Fibroblast of skin of right quadriceps (primary cell): ENCODE results near the gene NCAPD2.
A peak's percentile ranks its signal among the peaks of the same experiment; 100 is the strongest.

Source experiments
- DNase-seq: peaks from one replicate; pipeline ENCODE4 v3.0.0-alpha.2; 2013

Gene NCAPD2

GRCh38 chr12:6535960-6536847 lies 42.3 kb downstream of the NCAPD2 start:
- DNase-seq: no peak

GRCh38 chr12:6536894-6537579 lies 43.1 kb downstream of the NCAPD2 start:
- DNase-seq: no peak

GRCh38 chr12:6537580-6538419 lies 43.9 kb downstream of the NCAPD2 start:
- DNase-seq: peak; percentile 76

- DNase-seq: peak; percentile 48
Measured at GRCh38 chr12:6538420-6539313, 44.8 kb downstream of the NCAPD2 start.

- no peak for DNase-seq
Measured at GRCh38 chr12:6539314-6539682, 45.4 kb downstream of the NCAPD2 start.

- no peak for DNase-seq
Measured at GRCh38 chr12:6539707-6540134, 45.8 kb downstream of the NCAPD2 start.

GRCh38 chr12:6540181-6540877 lies 46.4 kb downstream of the NCAPD2 start:
- DNase-seq: peak; percentile 94

- DNase-seq: no peak
Measured at GRCh38 chr12:6541371-6542165, 47.7 kb downstream of the NCAPD2 start.

- DNase-seq: no peak
Measured at GRCh38 chr12:6542209-6543009, 48.5 kb downstream of the NCAPD2 start.

- no peak for DNase-seq
Measured at GRCh38 chr12:6546016-6546415, 52.1 kb downstream of the NCAPD2 start.

GRCh38 chr12:6547566-6547965 lies 53.7 kb downstream of the NCAPD2 start:
- no peak for DNase-seq

GRCh38 chr12:6547987-6548386 lies 54.1 kb downstream of the NCAPD2 start:
- peak; percentile 89 for DNase-seq

GRCh38 chr12:6548556-6548955 lies 54.7 kb downstream of the NCAPD2 start:
- DNase-seq: no peak

GRCh38 chr12:6548966-6549683 lies 55.2 kb downstream of the NCAPD2 start:
- DNase-seq: peak; percentile 87

- DNase-seq: no peak
Measured at GRCh38 chr12:6549684-6550151, 55.8 kb downstream of the NCAPD2 start.

- no peak for DNase-seq
Measured at GRCh38 chr12:6550294-6551062, 56.6 kb downstream of the NCAPD2 start.

- no peak for DNase-seq
Measured at GRCh38 chr12:6551063-6551461, 57.2 kb downstream of the NCAPD2 start.

- DNase-seq: peak; percentile 73
Measured at GRCh38 chr12:6551496-6552139, 57.7 kb downstream of the NCAPD2 start.
